K562 (cell line): ENCODE results near the gene MKLN1. TPM values are rescaled to one million over a fixed set of nuclear protein-coding genes. Genes with fewer than 3 reads are reported as not detected.
A peak's percentile ranks its signal among the peaks of the same experiment; 100 is the strongest.

Source experiments
- ARNT ChIP-seq, 2 experiments: fragments of 450-650 bp; IDR thresholded peaks; 2 replicates each; pipeline ENCODE4 v1.6.1; 2016; ENCODE audit warnings: mild to moderate bottlenecking in 1 of 2
- HDAC1 ChIP-seq, 2 experiments: fragments of 450-650 bp; IDR thresholded peaks; 2 replicates each; pipeline ENCODE4 v1.6.1; 2016 to 2017; ENCODE audit warnings: inconsistent platforms in 1 of 2, mild to moderate bottlenecking in 1 of 2, moderate library complexity in 1 of 2
- KDM5B ChIP-seq: fragments of 200-600 bp; sonication (generic); IDR thresholded peaks from 2 replicates; pipeline ENCODE4 v1.6.1; 2012; ENCODE audit warnings: low read depth, mild to moderate bottlenecking, moderate library complexity, low read length, control low read depth, inconsistent platforms; ENCODE audit not compliant: insufficient replicate concordance
- TAF9B ChIP-seq: fragments of 450-650 bp; IDR thresholded peaks from 2 replicates; pipeline ENCODE4 v1.6.1; 2018; ENCODE audit warnings: mild to moderate bottlenecking; ENCODE audit not compliant: partially characterized antibody
- ZBTB9 ChIP-seq: fragments of 450-650 bp; formaldehyde crosslinking; IDR thresholded peaks from 2 replicates; pipeline ENCODE4 v1.4.0; 2020; ENCODE audit warnings: mild to moderate bottlenecking, moderate library complexity
- ZNF512 ChIP-seq: IDR thresholded peaks from 2 replicates; pipeline ENCODE4 v1.6.1; 2016; ENCODE audit warnings: missing genetic modification characterization, missing compliant biosample characterization
- ZSCAN29 ChIP-seq: fragments of 450-650 bp; IDR thresholded peaks from 2 replicates; pipeline ENCODE4 v1.6.1; 2017
- polyA plus RNA-seq, 8 experiments: library from polyadenylated mRNA; depleted of rRNA in 4 of 8; stranded (reverse) in 5 of 8; unstranded in 3 of 8; fragments of >200 nt; fragmentation: Nextera tagmentation in 2 of 8; fragmentation: Illumina TruSeq in 1 of 8; extraction: Ambion mirVana in 2 of 8; extraction: Trizol in 1 of 8; gene quantifications; 2 replicates each; pipeline versions ENCODE4 v1.2.1 to v1.2.3, GENCODE V29; 2011 to 2014; ENCODE audit warnings: inconsistent platforms in 1 of 8, missing spikeins in 1 of 8
- total RNA-seq, 7 experiments: library from RNA; depleted of rRNA in 6 of 7; stranded (reverse); fragments of >200 nt in 6 of 7; fragmentation: Illumina TruSeq in 2 of 7; extraction: Trizol in 2 of 7; gene quantifications; 2 replicates each; pipeline versions ENCODE4 v1.2.1 to v1.2.3, GENCODE V29; 2011 to 2021; ENCODE audit warnings: low replicate concordance in 1 of 7
- TF ChIP-seq, protein P1 (sequence below): fragments of 450-650 bp; IDR thresholded peaks from 2 replicates; pipeline ENCODE4 v1.6.1; 2016; ENCODE audit warnings: mild to moderate bottlenecking, moderate library complexity

Gene MKLN1
- total and polyA plus RNA-seq, 9 of the 15 experiments (the other 6 are each of a cell fraction or from before 2014, with no cell fraction given), result 18.6 to 80.4 (median 56.0) TPM

DNA sequence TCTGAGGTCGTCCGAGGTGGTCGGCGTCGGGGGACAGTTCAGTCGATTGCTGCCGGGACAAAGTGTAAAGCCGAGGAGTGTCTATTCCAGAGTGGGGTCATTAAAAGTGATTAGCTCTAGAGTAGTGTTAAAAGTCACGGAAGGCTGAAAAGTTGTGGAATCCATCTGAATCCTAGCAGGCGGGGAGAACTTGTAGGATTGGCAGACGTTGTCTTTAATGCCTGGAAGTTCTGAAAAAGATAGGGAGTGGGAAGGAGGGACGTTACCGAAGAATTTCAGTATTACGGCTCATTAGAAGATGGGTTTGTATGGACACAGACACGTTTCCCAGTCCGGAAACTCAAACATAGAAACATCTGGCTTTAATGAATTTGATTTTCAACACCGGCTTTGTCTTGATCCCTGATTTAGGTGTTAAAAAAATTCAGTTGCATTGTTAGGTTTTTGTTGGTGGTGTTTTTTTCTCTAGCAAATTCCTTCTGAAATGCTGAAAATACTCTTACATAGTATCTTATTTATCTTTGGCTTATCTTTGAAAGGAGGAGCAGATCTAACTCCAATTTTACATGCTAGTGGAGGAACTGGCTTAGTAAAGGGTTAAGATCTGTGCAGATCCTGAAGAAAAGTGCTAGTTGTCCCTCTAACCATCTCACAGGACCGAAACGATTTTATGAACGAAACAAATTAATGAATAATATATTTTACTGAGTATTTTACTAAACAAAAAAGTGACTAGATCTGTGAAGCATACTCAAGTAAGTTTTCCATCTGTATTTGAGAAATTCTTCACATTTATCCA is 900 bp downstream of the MKLN1 start (continued):
- TF ChIP-seq, protein P1, sequence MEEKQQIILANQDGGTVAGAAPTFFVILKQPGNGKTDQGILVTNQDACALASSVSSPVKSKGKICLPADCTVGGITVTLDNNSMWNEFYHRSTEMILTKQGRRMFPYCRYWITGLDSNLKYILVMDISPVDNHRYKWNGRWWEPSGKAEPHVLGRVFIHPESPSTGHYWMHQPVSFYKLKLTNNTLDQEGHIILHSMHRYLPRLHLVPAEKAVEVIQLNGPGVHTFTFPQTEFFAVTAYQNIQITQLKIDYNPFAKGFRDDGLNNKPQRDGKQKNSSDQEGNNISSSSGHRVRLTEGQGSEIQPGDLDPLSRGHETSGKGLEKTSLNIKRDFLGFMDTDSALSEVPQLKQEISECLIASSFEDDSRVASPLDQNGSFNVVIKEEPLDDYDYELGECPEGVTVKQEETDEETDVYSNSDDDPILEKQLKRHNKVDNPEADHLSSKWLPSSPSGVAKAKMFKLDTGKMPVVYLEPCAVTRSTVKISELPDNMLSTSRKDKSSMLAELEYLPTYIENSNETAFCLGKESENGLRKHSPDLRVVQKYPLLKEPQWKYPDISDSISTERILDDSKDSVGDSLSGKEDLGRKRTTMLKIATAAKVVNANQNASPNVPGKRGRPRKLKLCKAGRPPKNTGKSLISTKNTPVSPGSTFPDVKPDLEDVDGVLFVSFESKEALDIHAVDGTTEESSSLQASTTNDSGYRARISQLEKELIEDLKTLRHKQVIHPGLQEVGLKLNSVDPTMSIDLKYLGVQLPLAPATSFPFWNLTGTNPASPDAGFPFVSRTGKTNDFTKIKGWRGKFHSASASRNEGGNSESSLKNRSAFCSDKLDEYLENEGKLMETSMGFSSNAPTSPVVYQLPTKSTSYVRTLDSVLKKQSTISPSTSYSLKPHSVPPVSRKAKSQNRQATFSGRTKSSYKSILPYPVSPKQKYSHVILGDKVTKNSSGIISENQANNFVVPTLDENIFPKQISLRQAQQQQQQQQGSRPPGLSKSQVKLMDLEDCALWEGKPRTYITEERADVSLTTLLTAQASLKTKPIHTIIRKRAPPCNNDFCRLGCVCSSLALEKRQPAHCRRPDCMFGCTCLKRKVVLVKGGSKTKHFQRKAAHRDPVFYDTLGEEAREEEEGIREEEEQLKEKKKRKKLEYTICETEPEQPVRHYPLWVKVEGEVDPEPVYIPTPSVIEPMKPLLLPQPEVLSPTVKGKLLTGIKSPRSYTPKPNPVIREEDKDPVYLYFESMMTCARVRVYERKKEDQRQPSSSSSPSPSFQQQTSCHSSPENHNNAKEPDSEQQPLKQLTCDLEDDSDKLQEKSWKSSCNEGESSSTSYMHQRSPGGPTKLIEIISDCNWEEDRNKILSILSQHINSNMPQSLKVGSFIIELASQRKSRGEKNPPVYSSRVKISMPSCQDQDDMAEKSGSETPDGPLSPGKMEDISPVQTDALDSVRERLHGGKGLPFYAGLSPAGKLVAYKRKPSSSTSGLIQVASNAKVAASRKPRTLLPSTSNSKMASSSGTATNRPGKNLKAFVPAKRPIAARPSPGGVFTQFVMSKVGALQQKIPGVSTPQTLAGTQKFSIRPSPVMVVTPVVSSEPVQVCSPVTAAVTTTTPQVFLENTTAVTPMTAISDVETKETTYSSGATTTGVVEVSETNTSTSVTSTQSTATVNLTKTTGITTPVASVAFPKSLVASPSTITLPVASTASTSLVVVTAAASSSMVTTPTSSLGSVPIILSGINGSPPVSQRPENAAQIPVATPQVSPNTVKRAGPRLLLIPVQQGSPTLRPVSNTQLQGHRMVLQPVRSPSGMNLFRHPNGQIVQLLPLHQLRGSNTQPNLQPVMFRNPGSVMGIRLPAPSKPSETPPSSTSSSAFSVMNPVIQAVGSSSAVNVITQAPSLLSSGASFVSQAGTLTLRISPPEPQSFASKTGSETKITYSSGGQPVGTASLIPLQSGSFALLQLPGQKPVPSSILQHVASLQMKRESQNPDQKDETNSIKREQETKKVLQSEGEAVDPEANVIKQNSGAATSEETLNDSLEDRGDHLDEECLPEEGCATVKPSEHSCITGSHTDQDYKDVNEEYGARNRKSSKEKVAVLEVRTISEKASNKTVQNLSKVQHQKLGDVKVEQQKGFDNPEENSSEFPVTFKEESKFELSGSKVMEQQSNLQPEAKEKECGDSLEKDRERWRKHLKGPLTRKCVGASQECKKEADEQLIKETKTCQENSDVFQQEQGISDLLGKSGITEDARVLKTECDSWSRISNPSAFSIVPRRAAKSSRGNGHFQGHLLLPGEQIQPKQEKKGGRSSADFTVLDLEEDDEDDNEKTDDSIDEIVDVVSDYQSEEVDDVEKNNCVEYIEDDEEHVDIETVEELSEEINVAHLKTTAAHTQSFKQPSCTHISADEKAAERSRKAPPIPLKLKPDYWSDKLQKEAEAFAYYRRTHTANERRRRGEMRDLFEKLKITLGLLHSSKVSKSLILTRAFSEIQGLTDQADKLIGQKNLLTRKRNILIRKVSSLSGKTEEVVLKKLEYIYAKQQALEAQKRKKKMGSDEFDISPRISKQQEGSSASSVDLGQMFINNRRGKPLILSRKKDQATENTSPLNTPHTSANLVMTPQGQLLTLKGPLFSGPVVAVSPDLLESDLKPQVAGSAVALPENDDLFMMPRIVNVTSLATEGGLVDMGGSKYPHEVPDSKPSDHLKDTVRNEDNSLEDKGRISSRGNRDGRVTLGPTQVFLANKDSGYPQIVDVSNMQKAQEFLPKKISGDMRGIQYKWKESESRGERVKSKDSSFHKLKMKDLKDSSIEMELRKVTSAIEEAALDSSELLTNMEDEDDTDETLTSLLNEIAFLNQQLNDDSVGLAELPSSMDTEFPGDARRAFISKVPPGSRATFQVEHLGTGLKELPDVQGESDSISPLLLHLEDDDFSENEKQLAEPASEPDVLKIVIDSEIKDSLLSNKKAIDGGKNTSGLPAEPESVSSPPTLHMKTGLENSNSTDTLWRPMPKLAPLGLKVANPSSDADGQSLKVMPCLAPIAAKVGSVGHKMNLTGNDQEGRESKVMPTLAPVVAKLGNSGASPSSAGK, result peak; percentile 41; the same call in 1 of the 2 replicates
- TF ChIP-seq TAF9B (peak; percentile 27), ZNF512 (tag) (peak; percentile 38; the same call in 1 of the 2 replicates), ARNT (IDR thresholded peaks at IDR 0.05) (0 out of 4 replicates have a peak, but pooled peaks of 1 of the 2 experiments have one; percentile 34), ZSCAN29 (0 out of 2 replicates have a peak, but pooled peaks have one; percentile 3), ZBTB9 (no peak), HDAC1 (IDR thresholded peaks at IDR 0.05) (0 out of 4 replicates have a peak, but pooled peaks of 1 of the 2 experiments have one; percentile 10), KDM5B (peak; percentile 15)
